Measurements from ENCODE around the gene HCN4.
A peak's percentile ranks its signal among the peaks of the same experiment; 100 is the strongest.

Gene HCN4

GRCh38 chr15:73391128-73391872 is 22.5 kb upstream of the HCN4 start:
- ATAC-seq (ENCODE audit: low read depth) (no peak), DNase-seq (ENCODE audit: low spot score) (no peak)
- Histone ChIP-seq H3K27me3 (ENCODE audit: insufficient read depth, poor library complexity, severe bottlenecking) (no peaks in the 10 kb centered on the region), H3K36me3 (ENCODE audit: low read depth) (no peaks in the 10 kb centered on the region), H3K27ac (ENCODE audit: poor library complexity, severe bottlenecking) (no peak overlapping the region), H3K4me1 (ENCODE audit: insufficient read depth, poor library complexity, severe bottlenecking) (peaks cover 15% of the 10 kb centered on the region), H3K4me3 (ENCODE audit: severe bottlenecking) (no peak overlapping the region), H3K9me3 (ENCODE audit: severe bottlenecking) (no peaks in the 10 kb centered on the region)
- TF ChIP-seq, protein P1, sequence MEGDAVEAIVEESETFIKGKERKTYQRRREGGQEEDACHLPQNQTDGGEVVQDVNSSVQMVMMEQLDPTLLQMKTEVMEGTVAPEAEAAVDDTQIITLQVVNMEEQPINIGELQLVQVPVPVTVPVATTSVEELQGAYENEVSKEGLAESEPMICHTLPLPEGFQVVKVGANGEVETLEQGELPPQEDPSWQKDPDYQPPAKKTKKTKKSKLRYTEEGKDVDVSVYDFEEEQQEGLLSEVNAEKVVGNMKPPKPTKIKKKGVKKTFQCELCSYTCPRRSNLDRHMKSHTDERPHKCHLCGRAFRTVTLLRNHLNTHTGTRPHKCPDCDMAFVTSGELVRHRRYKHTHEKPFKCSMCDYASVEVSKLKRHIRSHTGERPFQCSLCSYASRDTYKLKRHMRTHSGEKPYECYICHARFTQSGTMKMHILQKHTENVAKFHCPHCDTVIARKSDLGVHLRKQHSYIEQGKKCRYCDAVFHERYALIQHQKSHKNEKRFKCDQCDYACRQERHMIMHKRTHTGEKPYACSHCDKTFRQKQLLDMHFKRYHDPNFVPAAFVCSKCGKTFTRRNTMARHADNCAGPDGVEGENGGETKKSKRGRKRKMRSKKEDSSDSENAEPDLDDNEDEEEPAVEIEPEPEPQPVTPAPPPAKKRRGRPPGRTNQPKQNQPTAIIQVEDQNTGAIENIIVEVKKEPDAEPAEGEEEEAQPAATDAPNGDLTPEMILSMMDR (IDR thresholded peaks at IDR 0.05; ENCODE audit: poor library complexity, severe bottlenecking): no peak

DNA sequence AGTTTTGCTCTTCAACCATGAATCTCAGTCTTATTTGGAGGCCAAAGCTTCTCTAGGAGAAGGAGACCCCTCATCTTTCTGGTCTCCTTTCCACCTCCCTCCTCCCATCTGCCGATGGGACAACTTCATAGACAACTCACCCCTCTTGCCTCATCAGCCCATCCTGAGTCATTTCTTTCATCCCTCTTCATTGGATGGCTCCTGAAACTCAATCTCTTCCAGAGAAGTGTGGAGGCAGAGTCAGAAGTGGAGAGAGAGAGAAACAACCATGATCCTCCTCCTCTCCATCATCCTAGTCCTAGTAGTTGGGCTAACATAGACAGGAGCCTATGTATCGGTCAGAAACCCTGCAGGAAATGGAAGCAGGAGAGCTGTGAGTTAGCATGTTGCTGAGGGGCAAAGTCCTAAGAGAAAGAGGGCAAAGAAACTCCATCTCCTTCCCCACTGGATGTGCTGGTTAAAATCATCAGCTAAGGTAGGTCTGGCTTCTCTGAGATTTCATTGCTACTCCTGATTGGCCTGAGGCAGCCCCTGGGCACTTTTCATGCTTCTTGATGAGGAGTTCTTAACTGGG is 21.3 kb upstream of the HCN4 start:
- Histone ChIP-seq H3K4me3 (ENCODE audit: severe bottlenecking) (no peak overlapping the region), H3K9me3 (ENCODE audit: severe bottlenecking) (no peaks in the 10 kb centered on the region), H3K4me1 (ENCODE audit: insufficient read depth, poor library complexity, severe bottlenecking) (peaks cover 15% of the 10 kb centered on the region), H3K36me3 (ENCODE audit: low read depth) (no peaks in the 10 kb centered on the region), H3K27me3 (ENCODE audit: insufficient read depth, poor library complexity, severe bottlenecking) (no peaks in the 10 kb centered on the region), H3K27ac (ENCODE audit: poor library complexity, severe bottlenecking) (no peak overlapping the region)
- peak; percentile 9 for DNase-seq (ENCODE audit: low spot score)
- ATAC-seq (ENCODE audit: low read depth): no peak
- TF ChIP-seq, protein P1 (IDR thresholded peaks at IDR 0.05; ENCODE audit: poor library complexity, severe bottlenecking): no peak

DNA sequence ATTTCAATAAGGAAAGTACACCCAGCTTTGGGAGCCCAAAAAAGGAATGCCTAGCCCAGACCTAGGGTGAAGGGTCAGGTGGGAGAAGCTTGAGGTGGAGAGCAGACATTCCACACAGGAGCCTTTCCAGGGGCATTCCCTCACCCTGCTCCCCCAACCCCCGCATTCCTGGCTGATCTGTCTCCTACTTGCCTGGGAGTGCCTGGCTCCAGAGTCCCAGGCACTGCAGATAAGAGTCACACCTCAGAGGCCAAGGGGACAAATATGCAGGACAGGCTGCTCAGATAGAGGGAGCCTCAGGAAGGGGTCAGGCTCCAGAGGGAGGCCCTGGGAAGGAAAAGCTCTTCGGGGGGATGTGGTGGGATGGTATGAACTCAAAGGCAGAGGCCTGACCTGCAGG is 20.8 kb upstream of the HCN4 start:
- TF ChIP-seq, protein P1 (IDR thresholded peaks at IDR 0.05; ENCODE audit: poor library complexity, severe bottlenecking): no peak
- DNase-seq (ENCODE audit: low spot score) (peak; percentile 30), ATAC-seq (ENCODE audit: low read depth) (no peak)
- Histone ChIP-seq H3K27ac (ENCODE audit: poor library complexity, severe bottlenecking) (no peak overlapping the region), H3K27me3 (ENCODE audit: insufficient read depth, poor library complexity, severe bottlenecking) (no peaks in the 10 kb centered on the region), H3K4me3 (ENCODE audit: severe bottlenecking) (no peak overlapping the region), H3K36me3 (ENCODE audit: low read depth) (no peaks in the 10 kb centered on the region), H3K4me1 (ENCODE audit: insufficient read depth, poor library complexity, severe bottlenecking) (peaks cover 15% of the 10 kb centered on the region), H3K9me3 (ENCODE audit: severe bottlenecking) (no peaks in the 10 kb centered on the region)

- Histone ChIP-seq H3K9me3 (ENCODE audit: severe bottlenecking) (no peaks in the 10 kb centered on the region), H3K4me1 (ENCODE audit: insufficient read depth, poor library complexity, severe bottlenecking) (peaks cover 15% of the 10 kb centered on the region), H3K36me3 (ENCODE audit: low read depth) (no peaks in the 10 kb centered on the region), H3K4me3 (ENCODE audit: severe bottlenecking) (no peak overlapping the region), H3K27ac (ENCODE audit: poor library complexity, severe bottlenecking) (peak overlapping the region; percentile 19), H3K27me3 (ENCODE audit: insufficient read depth, poor library complexity, severe bottlenecking) (no peaks in the 10 kb centered on the region)
- TF ChIP-seq, protein P1 (IDR thresholded peaks at IDR 0.05; ENCODE audit: poor library complexity, severe bottlenecking): no peak
- DNase-seq (ENCODE audit: low spot score) (peak; percentile 78), ATAC-seq (ENCODE audit: low read depth) (peak; percentile 87)
Measured at GRCh38 chr15:73388256-73388781, 19.6 kb upstream of the HCN4 start.
